Left lobe of liver (tissue), 2 donors: ENCODE measurements around the gene KHDRBS1. TPM values are rescaled to one million over a fixed set of nuclear protein-coding genes. Genes with fewer than 3 reads are reported as not detected.
"Not testable (repeated sequence)": the region's sequence is repeated elsewhere in the genome, so short reads cannot be mapped to it uniquely, and the experiment has no call there.

ENCODE experiments used
- ATAC-seq: fragments of 200-7000 bp; cut with Tn5 transposase; one replicate; pipeline ENCODE4 v1.9.1; 2020; ENCODE audit warnings: mild to moderate bottlenecking, moderate library complexity
- DNase-seq: peaks from one replicate; pipeline ENCODE4 v3.0.0-alpha.2; 2020; ENCODE audit warnings: low spot score
- total RNA-seq: library from RNA; stranded (reverse); gene quantifications from one replicate; pipeline ENCODE4 v1.2.1, GENCODE V29; 2021
- donor health status: DM: no; HTN: no; CAD: no; lungs with moderate emphysema.
- donor health status: DM: no; HTN: yes; CAD: no.

KHDRBS1 gene
- 24.1 TPM for total RNA-seq

GRCh38 chr1:32013386-32014198, at the start of gene KHDRBS1:
Gene KHDRBS1 (plus strand): TSS chr1:32013868. CDS start chr1:32013996, 128 bp downstream.
- peak; percentile 99 for DNase-seq
- peak; percentile 87 for ATAC-seq

- ATAC-seq (no peak), DNase-seq (no peak)
These were observed 42.8 kb upstream of the KHDRBS1 start for GRCh38 chr1:31970873-31971272.

- no peak for ATAC-seq
- DNase-seq: no peak
These were observed 37.3 kb upstream of the KHDRBS1 start for GRCh38 chr1:31976401-31976800.

GRCh38 chr1:31977385-31978131, 36.1 kb upstream of the KHDRBS1 start:
- DNase-seq (no peak), ATAC-seq (peak; percentile 49)

- ATAC-seq: no peak
- no peak for DNase-seq
These were observed 34.7 kb upstream of the KHDRBS1 start for GRCh38 chr1:31978843-31979400.

- DNase-seq: no peak
These were observed 32.7 kb upstream of the KHDRBS1 start for GRCh38 chr1:31980835-31981455.

GRCh38 chr1:31981456-31981839, 32.2 kb upstream of the KHDRBS1 start:
- DNase-seq (no peak), ATAC-seq (no peak)

More at GRCh38 chr1:31980835-31981455, 32.7 kb upstream of the KHDRBS1 start:
- ATAC-seq: no peak

GRCh38 chr1:31981972-31982371, 31.7 kb upstream of the KHDRBS1 start:
- ATAC-seq (no peak), DNase-seq (no peak)

GRCh38 chr1:31984419-31985347, 29.0 kb upstream of the KHDRBS1 start:
- DNase-seq (no peak), ATAC-seq (no peak)

- DNase-seq: no peak
These were observed 28.2 kb upstream of the KHDRBS1 start for GRCh38 chr1:31985430-31985829.

GRCh38 chr1:31987135-31987619, 26.5 kb upstream of the KHDRBS1 start:
- no peak for ATAC-seq

More at GRCh38 chr1:31985430-31985829, 28.2 kb upstream of the KHDRBS1 start:
- ATAC-seq: no peak

GRCh38 chr1:31989964-31990363, 23.7 kb upstream of the KHDRBS1 start:
- no peak for DNase-seq
- ATAC-seq: no peak

More at GRCh38 chr1:31987135-31987619, 26.5 kb upstream of the KHDRBS1 start:
- no peak for DNase-seq

GRCh38 chr1:31991182-31991581, 22.5 kb upstream of the KHDRBS1 start:
- DNase-seq: no peak
- no peak for ATAC-seq

- no peak for ATAC-seq
- DNase-seq: no peak
These were observed 18.4 kb upstream of the KHDRBS1 start for GRCh38 chr1:31995263-31995662.

- not testable (repeated sequence) for ATAC-seq, DNase-seq
These were observed 17.5 kb upstream of the KHDRBS1 start for GRCh38 chr1:31996121-31996520.

GRCh38 chr1:32001863-32002262, 11.8 kb upstream of the KHDRBS1 start:
- no peak for ATAC-seq
- DNase-seq: no peak

GRCh38 chr1:32002285-32002684, 11.4 kb upstream of the KHDRBS1 start:
- ATAC-seq, DNase-seq: not testable (repeated sequence)

- DNase-seq (no peak), ATAC-seq (no peak)
These were observed 8.1 kb upstream of the KHDRBS1 start for GRCh38 chr1:32005522-32005921.

GRCh38 chr1:32007591-32007940, 6.1 kb upstream of the KHDRBS1 start:
- ATAC-seq: no peak
- DNase-seq: no peak

- ATAC-seq (no peak), DNase-seq (no peak)
These were observed 3.4 kb upstream of the KHDRBS1 start for GRCh38 chr1:32010246-32010645.
